Umbilical cord (tissue), 2 donors: ENCODE data around the gene STK4. TPM values are rescaled to one million over a fixed set of nuclear protein-coding genes. Genes with fewer than 3 reads are reported as not detected.

ENCODE experiments used
- DNase-seq: peaks from one replicate; pipeline ENCODE4 v3.0.0-alpha.2; 2015; ENCODE audit warnings: low spot score
- total RNA-seq: library from RNA; depleted of rRNA; stranded (reverse); fragments of >200 nt; gene quantifications from one replicate; pipeline ENCODE4 v1.2.3, GENCODE V29; 2014; ENCODE audit warnings: low replicate concordance; ENCODE audit not compliant: insufficient read depth

Gene STK4
- total RNA-seq, 1 donor from 2014 or later = 34.4 TPM

DNA sequence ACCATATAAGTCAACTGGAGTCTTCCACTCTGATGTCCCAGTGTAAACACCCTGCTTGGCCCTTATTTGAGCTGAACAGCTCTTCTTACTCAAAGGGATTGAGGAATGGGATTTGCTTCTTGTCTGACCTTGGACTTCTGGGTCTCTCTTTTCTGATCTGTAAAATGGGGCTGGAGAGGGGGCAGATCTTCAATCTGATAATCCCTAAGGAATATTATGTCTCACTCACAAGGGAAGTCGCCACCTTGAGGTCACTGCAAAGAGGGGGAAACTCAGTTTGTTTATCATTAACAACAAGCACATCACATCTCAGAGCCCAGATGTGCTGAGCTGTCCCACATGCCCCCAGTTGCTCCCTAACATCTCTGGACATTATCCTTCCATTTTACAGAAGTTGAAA lies 119.6 kb downstream of the STK4 start:
- DNase-seq = no peak

DNA sequence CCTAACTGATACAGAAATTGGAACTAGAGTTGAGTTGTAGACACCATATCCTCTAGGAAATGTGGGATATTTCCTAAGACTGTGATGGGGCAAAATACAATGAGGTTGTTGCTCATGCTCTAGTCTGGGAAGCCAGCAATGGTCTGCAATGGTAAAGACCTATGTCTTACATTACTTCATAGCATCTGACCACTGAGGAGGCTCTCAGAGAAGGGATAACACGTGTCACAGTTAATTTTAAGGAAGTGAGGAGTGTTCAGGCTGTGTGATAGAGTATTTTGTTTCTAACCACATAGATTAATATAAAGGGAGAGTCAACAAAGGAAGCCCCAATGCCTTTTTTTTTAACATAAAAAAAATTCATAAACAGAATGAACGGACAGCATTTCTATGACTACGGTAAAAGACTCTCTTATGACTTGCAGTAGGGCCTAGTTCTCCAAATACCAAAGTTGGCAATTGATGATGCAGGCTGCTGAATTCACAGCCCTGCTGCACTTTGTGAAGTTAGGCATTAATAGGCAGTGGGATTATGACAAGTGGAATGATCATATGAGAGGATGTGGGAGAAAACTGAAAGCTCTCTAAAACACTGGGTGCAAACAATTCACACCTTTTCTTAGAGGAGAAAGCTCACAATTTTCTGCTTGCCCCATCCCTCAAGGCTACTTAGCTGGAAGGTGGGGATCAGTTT lies 120.9 kb downstream of the STK4 start:
- no peak for DNase-seq

DNA sequence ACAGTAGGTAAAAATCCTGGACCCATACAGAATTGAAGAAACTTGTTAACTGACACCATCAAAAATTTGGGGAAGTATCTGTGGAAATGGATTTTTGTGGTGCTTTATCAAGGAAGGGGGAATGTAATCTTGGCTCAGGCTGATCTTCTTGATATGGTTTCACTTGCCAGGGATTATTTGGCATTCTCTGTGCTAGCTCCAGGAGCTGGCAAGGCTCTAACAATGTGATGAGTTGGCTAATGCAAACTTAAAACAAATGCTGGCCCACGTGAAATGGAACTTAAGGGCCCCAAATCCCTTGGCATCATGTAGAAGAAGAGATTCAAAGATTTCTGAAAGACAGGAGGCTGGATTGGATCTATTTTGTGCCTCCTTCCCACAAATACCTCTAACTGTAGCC lies 121.5 kb downstream of the STK4 start:
- DNase-seq = no peak

DNA sequence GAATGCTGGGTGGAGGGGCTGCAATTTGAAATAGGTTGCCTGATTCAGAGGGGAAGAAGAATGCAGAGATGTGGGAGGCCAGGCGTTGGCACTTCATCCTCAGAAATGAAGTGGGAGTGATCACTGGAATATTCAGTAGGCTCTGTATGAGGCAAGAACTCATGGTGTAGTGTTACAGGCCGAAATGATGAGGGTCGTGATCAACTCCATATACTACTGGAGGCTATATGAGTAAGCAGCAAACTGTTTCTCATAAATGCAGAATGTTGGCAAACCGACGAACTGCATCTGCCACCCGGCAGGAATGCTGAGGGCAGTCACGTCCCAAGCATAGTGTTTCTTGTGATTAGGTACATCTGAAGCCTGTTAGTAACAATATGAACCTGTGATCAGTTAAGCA lies 121.9 kb downstream of the STK4 start:
- peak; percentile 23 for DNase-seq

DNA sequence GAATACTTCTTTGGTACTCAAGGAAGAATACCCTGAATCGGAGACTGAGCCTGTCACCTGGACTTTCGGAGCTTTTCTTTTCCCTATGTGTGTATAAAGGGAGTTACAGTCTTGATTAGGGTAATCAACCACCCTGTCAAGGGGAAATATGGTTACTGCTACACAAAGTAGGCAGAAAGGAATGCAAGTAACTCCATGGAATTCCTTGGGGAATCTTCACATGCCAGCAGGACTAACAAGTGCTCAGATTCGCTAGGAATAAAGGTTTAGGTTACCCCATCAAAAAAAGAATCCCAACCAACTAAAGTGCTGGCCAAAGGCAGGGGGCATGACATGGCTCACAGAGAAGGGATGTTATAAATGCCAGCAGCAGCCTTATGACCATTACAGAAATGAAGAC lies 124.2 kb downstream of the STK4 start:
- no peak for DNase-seq

DNA sequence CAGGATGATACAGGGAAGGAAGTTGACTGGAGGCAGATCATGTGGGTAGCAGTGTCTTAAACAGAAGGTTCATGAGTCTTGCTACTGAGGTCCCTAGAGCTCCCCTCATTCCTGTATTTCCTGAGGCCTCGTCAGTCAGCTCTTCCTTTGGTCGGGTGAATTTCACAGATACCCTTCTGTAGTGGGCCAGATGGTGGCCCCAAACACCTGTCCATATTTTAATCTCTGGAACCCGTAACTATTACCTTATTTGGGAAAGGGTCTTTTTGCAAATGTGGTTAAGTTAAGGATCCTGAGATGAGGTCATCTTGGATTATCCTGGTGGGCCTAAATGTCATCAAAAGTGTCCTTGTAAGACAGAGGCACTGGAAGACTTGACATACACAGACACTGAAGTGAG lies 125.1 kb downstream of the STK4 start:
- no peak for DNase-seq

DNA sequence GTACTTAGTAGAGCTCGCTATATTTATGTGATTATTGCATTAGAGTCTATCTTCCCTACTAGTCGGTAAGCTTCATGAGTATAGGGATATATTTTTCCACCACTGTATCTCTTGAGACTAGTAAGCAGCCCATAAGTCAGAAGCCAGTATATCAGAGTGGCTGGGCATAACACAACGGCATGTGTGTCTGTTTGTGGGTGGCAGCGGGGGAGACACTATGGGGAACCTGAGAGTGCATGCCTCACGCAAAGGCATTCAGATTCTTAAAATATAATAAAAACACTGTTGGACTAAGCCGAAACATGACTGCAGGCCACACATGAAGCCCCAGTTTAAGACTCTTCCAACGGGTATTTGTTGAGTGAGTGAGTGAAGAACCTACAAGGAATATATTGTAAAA lies 126.6 kb downstream of the STK4 start:
- no peak for DNase-seq

DNA sequence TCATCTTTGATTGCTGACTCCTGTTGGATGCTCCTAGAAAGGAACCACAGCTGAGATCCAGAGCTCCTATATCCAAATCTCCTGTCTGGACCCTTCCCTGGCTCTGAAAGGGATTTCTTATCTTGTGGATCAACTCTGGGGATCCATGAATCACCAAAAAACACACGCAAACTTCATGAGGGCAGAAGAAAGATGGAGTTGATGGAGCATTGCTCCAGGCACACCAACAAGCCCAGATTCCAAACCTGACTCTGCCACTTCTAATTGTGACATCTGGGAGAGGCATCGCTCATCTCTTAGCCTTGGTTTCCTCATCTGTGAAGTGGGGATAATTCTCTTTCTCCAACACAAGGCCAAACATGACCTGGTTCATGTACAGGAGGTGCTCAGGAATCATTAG lies 127.9 kb downstream of the STK4 start:
- DNase-seq = no peak

DNA sequence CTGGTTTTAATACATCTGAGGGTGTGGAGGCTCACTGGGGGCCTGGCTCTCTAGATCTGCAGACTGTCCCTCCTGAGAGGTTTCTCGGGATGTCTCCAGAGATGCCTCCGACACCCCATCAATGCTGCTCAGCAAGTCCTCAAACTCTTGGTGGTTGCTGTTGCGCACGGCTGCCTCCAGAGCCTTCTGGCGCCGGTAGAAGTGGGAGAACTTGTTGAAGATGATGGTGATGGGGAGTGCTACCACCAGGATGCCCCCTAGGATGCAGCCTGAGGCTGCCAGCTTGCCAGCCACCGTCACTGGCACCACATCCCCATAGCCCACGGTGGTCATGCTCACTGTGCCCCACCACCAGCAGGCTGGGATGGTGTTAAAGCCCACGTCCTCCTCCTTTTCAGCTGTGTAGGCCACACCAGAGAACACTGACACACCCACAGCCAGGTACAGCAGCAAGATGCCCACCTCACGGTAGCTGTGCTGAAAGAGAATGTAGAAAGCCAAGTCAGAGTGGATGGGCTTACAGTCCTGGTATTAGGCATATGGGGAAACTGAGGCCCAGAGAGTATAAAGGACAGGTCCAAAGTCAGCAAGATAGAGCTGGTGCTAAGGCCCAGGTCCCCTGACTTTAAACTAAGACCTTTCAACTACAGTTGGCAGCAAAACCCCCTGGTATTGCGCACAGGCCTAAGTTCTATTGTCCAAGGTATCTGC lies 128.7 kb downstream of the STK4 start:
- no peak for DNase-seq

DNA sequence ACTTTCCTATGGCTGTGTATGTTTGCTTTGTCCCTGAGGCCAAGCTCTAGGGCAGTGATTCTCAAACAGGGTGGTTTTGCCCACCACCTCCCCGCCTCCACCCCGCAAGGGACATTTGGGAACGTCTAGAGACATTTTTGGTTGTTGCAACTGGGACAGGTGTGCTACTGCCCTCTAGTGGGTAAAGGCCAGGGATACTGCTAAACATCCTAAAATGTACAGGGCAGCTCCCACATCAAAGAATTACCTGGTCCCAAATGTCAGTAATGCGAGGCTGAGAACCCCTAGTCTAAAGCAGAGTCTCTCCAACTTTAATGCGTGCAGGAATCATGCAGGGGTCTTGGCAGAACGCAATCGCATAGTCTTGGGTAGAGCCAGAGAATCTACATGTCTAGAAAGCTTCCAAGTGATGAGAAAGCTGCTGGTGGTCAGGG lies 129.5 kb downstream of the STK4 start:
- DNase-seq = peak; percentile 41

DNA sequence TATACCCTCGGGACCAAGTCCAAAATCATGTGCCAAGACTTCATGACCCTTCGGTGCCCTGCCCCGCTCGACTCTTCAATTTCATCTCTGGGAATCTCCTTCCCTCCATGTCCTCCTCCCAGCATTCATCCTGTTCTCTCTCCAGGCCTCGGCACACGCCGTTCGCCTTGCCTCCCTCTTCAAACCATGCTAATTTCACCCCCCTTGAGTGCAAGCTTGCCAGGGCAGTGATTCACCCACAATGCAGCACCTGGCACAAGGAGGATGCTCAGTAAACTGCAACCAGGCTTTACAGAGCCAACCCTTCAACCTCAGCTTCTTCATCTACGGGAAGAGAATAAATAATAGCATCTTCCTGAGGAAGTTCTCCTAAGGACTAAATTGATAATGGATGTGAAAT lies 130.5 kb downstream of the STK4 start:
- DNase-seq = no peak

DNA sequence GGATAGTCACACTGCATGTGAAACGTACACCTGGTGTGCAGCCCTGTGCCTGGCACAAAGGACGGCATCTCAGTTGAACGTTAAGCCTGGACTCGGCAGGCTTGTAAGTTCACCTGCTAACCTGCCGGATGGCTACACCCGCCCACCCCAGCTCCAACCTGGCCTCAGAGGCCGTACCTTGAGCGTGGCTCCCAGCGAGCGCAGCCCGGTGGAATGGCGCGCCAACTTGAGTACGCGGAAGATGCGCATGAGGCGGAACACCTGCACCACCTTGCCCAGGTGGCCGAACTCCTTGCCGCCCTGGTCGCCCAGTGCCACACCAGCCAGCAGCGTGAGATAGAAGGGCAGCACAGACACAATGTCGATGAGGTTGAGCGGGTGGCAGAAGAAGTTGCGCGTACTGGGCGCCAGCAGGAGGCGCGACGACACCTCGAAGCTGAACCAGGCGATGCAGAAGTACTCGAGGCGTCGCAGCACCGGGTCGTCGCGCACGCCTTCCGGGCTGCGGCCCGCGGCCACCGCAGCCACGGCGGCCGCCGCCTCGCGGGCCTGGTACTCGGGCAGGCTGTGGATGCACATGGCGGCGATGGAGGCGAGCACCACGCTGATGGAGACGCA lies 131.3 kb downstream of the STK4 start:
- DNase-seq = peak; percentile 22

DNA sequence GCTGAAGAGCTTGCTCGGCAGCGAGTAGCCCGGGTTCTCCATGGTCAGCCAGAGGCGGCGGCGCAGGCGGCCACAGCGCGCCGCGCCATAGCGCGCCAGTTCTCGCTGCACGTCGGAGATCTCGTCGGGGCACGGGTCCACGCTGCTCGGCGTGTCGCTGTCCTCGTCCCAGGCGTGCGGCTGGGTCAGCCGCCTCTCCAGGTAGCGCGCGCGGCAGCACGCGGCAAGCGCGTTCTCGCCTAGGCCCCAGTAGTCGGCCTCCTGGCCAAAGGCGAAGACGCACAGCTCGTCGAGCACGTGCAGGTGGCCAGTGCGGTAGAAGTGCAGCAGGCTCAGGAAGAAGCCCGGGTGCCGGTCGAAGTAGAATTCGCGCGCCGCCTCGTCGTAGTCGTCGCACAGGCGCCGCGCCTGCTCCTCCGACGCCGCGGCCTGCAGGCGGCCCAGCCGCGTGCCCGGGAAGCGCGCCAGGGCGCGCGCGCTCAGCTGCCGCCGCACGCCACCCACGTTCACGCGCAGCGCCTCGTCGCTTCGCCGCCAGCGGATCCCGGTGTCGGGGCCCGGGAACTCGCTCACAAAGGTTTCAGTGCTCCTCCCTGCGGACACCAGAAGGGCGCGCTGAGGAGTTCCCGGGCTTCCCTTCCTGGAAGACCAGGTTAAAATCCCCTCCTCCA lies 131.9 kb downstream of the STK4 start:
- no peak for DNase-seq

DNA sequence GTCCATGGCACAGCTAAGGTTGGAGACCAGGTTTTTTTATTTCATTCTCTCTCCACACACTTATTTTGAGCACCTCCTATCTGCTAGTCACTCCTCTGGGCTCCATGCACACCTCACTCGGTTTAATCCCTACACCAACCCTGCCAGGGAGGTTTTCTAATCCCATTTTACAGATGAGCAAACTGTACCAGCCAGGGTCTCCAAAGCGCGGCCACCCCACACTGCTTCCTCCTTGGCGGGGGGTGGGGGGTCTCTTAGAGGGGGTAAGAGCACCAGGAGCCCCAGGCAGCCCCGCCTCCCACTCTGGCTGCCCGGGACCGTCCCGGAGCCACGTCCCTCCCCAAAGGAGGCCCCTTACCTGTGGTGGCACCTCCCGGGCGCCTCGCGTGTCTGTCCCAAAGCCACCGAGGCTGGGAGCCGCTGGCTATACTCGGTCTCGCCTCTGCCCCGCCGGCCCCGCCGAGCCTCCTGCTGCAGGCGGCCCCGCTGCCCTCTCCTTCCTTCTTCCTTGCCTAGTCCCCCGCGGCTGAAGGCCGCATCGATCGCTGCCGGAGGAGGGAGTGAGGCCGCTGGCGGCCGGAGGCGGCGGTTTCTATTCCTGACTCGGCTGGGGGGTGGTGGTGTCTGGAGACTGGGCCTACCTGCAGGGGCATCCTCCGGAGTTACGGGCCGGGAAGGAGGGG lies 134.4 kb downstream of the STK4 start, which contains the start of gene KCNS1:
TSS of gene KCNS1 (minus strand) at position 565 of the 683 bp plus-strand sequence. CDS start 1,891 bp downstream, outside the sequence.
- no peak for DNase-seq

DNA sequence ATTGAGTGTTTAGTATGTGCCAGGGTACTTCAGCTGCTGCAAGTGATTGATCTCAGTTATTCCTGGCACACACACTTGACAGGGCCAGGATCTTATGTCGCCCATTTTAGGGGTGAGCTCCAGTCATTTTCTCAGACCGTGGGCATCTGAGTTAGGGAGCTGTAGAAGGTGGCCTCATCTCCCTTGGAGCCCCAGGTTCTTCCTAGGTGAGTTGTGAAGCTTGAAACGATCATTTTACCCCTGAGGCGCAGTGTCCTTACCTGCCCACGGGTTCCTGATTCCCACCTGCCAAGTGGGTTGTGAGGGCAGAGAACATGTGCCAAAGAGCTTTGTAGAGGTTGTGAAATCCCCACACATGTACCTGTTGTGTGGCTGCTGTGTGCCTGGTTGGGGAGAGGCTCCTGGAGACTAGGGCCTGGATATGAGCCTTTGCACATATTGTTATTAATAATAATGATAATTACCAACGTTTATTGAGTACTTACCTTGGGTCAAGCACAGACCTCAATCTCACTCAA lies 135.1 kb downstream of the STK4 start:
- no peak for DNase-seq

DNA sequence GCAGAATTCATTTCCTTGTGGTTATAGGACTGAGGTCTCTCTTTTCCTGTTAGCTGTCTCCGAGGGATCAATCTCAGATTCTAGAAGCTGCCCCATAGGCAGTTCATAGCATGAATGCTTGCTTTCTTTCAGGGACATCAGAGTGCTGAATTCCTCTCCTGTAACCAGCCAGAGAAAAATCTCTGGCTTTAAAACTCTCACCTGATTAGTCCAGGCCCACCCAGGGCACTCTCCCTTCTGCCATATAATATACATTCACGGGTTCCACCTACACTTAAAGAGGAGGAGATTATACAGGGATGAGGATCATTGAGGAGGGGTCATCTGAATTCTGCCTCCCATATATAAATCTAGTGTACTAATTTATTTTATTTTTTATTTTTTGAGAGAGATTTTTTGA lies 136.8 kb downstream of the STK4 start:
- DNase-seq = no peak

DNA sequence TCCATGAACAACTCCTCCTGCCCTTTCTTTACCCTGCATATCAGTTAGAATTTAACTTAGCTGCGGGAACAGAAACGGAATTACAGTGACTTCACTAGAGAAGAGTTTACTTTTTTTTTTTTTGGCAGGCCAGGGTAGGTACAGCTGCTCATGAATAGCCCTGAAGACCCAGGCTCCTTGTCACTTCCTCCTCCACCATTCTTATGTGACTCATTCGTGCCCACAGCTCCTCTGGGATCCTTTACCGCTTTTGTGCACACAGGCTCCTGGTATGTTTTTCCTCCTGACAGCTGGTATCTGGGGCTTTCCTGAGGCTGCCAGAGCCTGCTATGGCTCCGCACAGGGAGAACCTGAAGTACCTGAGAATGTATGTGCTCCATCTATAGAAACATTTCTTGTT lies 138.5 kb downstream of the STK4 start:
- no peak for DNase-seq

DNA sequence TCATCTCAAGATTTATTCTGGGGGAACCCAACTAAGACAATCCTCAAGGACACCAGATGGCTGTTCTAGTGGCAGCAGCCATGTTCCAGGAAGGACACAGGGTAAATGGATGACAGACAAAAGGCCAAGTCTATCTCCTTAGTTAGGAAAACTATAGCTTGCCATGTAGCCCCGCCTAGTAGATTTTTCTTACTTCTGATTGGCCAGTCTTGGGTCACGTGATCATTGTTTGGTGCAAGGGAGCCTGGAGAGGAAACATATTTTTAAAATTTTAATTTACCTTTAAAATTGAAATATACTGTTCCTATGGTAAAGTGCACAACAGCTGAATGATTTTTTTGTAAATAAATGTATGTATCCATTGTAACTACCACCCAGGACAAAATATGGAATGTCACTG lies 139.0 kb downstream of the STK4 start:
- DNase-seq = no peak

DNA sequence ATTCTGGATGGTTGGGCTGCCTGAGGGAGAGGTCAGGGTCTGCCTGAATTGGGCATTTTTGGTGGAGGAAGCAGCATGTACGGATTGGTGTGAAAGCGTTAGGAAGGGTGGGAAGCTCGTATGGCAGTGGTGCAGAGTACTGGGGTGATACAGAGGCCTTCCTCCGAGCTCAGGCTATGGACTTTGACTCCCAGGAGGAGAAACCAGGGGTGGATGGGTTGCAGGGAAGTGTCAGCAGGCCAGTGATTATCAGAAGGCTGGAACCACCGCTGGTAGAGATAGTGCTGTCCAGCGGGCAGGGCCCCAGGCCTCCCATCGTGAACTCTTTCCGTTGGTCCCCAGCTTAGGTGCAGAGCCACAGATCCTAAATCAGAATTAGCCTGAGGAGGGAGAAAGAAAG lies 143.3 kb downstream of the STK4 start:
- DNase-seq = no peak

DNA sequence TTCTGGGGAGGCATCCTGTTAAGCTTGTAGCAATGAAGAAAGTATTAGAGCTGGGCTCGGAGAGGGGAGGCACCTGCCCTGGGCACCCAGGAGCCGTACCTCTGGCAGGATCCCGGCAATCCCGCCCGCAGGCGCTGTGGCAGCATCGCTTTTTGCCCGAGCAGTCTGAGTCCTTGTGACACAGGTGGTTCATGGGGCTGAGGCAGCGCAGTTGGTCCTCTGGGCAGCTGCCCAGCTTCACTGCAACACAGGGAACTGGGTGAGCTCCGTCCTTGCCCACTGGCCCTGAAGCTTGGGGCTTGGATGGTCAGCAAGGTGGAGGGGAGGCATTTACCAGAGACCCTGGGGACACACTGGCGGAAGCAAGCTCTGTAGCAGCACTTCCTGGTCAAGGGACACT lies 144.0 kb downstream of the STK4 start:
- no peak for DNase-seq

DNA sequence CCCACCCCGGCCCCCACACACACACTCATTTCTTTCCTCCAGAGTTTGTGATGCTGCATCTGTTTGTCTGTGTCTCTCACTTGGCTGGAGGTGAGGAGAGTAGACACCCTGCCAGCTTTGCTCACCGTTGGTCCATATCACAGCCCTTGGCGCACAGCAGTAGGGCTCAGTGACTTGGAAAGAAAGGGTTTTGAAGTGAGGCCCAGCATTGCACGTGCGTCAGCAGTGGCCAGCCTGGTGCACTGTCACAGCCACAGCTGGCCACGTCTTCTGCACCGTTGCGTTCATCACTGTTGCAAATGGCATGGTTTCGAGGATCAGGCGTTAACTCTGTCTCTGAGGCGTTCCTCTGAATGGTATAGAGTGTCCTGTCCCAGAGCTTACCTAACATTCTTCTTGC lies 145.0 kb downstream of the STK4 start:
- DNase-seq = no peak
